H1 (cell line): ENCODE results near the gene SMARCC1. TPM values are rescaled to one million over a fixed set of nuclear protein-coding genes. Genes with fewer than 3 reads are reported as not detected.

Experiments
- CHD7 ChIP-seq: fragments of 300-600 bp; sonication (generic); IDR thresholded peaks from 2 replicates; pipeline ENCODE4 v1.7.1; 2012; ENCODE audit warnings: low read length, moderate library complexity, mild to moderate bottlenecking, inconsistent platforms; ENCODE audit not compliant: insufficient replicate concordance
- CTCF ChIP-seq, 3 experiments: IDR thresholded peaks; 1 replicate in 2 of 3; 2 replicates in 1 of 3; pipeline versions ENCODE4 v1.5.1 to v1.6.1; 2011; ENCODE audit warnings: low read length in 3 of 3, mild to moderate bottlenecking in 3 of 3, inconsistent platforms in 2 of 3, low read depth in 1 of 3, moderate library complexity in 1 of 3; ENCODE audit not compliant: insufficient read depth in 1 of 3; ENCODE audit errors: control extremely low read depth in 1 of 3
- GABPA ChIP-seq: IDR thresholded peaks from 2 replicates; pipeline ENCODE4 v1.6.1; 2011; ENCODE audit warnings: mild to moderate bottlenecking, low read length, moderate library complexity, borderline replicate concordance; ENCODE audit not compliant: insufficient read depth
- POLR2A ChIP-seq, 2 experiments: IDR thresholded peaks; 1 replicate in 1 of 2; 2 replicates in 1 of 2; pipeline ENCODE4 v1.6.1; 2011; ENCODE audit warnings: low read depth in 2 of 2, low read length in 2 of 2, mild to moderate bottlenecking in 2 of 2; ENCODE audit errors: control extremely low read depth in 1 of 2
- POLR2AphosphoS5 ChIP-seq: IDR thresholded peaks from 2 replicates; pipeline ENCODE4 v1.6.1; 2011; ENCODE audit warnings: low read depth, low read length
- TBP ChIP-seq: IDR thresholded peaks from 2 replicates; pipeline ENCODE4 v1.6.1; 2011; ENCODE audit warnings: low read depth, low read length, improper control_type of control experiment
- TEAD4 ChIP-seq: IDR thresholded peaks from 2 replicates; pipeline ENCODE4 v1.6.1; 2012; ENCODE audit warnings: low read depth, low read length, inconsistent platforms, mixed read lengths
- polyA plus RNA-seq, 7 experiments: library from polyadenylated mRNA; depleted of rRNA in 3 of 7; stranded (reverse) in 5 of 7; unstranded in 2 of 7; fragments of >200 nt in 5 of 7; fragments of 200-250 nt in 2 of 7; gene quantifications; 1 replicate in 5 of 7; 2 replicates in 1 of 7; 4 replicates in 1 of 7; pipeline versions ENCODE4 v1.2.1 to v1.2.3, GENCODE V29; 2011 to 2013; ENCODE audit warnings: missing spikeins in 2 of 7, mixed read lengths in 2 of 7
- total RNA-seq: library from RNA; stranded (reverse); fragmentation: NEBNext Ultra II Directional; extraction: Animal tissue kit (Norgen Biotek cat#: 25700); gene quantifications from 2 replicates; pipeline ENCODE4 v1.2.1, GENCODE V29; 2021

Gene SMARCC1
- total and polyA plus RNA-seq, 2 of the 8 experiments (the other 6 are each of a cell fraction or from before 2014, with no cell fraction given), result 64.1 to 335 TPM

- TF ChIP-seq CHD7, result no peak
- TF ChIP-seq GABPA, result no peak
- TF ChIP-seq TEAD4, result no peak
- no peak for TF ChIP-seq TBP
- peak; percentile 18; the same call in 1 of the 2 replicates for TF ChIP-seq POLR2AphosphoS5
- TF ChIP-seq POLR2A (IDR thresholded peaks at IDR 0.05; ENCODE audit: control extremely low read depth in 1 of 2, low read depth in 2 of 2, low read length in 2 of 2), result peak in 1 of 2 experiments; percentile 47; a peak in 1 of 3 replicates
- TF ChIP-seq CTCF (IDR thresholded peaks at IDR 0.05; ENCODE audit: control extremely low read depth in 1 of 3, insufficient read depth in 1 of 3, low read depth in 1 of 3, low read length in 3 of 3), result peak in 2 of 3 experiments; percentile 4 to 13; a peak in 2 of 4 replicates
These were observed 198.2 kb downstream of the SMARCC1 start (continued) for GRCh38 chr3:47583320-47584075.
